Neural cell (in vitro differentiated cells): ENCODE data around the gene ACTR6.

Experiments used
- CTCF ChIP-seq: fragments of 450-650 bp; IDR thresholded peaks from 2 replicates; pipeline ENCODE4 v1.5.1; 2014; ENCODE audit warnings: antibody characterized with exemption, mild to moderate bottlenecking, moderate library complexity; ENCODE audit not compliant: poor library complexity, severe bottlenecking
- EP300 ChIP-seq: fragments of 450-650 bp; conservative IDR thresholded peaks from 2 replicates; pipeline ENCODE4 v1.6.1; 2014; ENCODE audit warnings: antibody characterized with exemption, mild to moderate bottlenecking, moderate library complexity; ENCODE audit not compliant: poor library complexity, severe bottlenecking
- EZH2 ChIP-seq: fragments of 200-600, 300-800 bp; shearing (Covaris generic), sonication (generic); IDR thresholded peaks from 2 replicates; pipeline ENCODE4 v1.6.1; 2014; ENCODE audit warnings: antibody characterized with exemption, low read length, borderline replicate concordance, mild to moderate bottlenecking; ENCODE audit not compliant: insufficient read depth, poor library complexity, severe bottlenecking
- MXI1 ChIP-seq: fragments of 450-650 bp; conservative IDR thresholded peaks from 2 replicates; pipeline ENCODE4 v1.6.1; 2014; ENCODE audit warnings: antibody characterized with exemption, mild to moderate bottlenecking; ENCODE audit not compliant: poor library complexity, severe bottlenecking
- POLR2AphosphoS5 ChIP-seq: IDR thresholded peaks from 2 replicates; pipeline ENCODE4 v1.6.1; 2012
- REST ChIP-seq: IDR thresholded peaks from 2 replicates; pipeline ENCODE4 v1.6.1; 2012; ENCODE audit warnings: borderline replicate concordance
- SMC3 ChIP-seq: fragments of 450-650 bp; conservative IDR thresholded peaks from 2 replicates; pipeline ENCODE4 v1.6.1; 2014; ENCODE audit warnings: antibody characterized with exemption, mild to moderate bottlenecking, moderate library complexity; ENCODE audit not compliant: poor library complexity
- TAF1 ChIP-seq: IDR thresholded peaks from 2 replicates; pipeline ENCODE4 v1.6.1; 2012; ENCODE audit warnings: low read depth

GRCh38 chr12:100156731-100157426, 43.7 kb upstream of the ACTR6 start:
- TF ChIP-seq SMC3 (no peak), REST (no peak), CTCF (no peak), EZH2 (no peak), EP300 (no peak), POLR2AphosphoS5 (no peak), MXI1 (no peak), TAF1 (no peak)
